HCT116 (cell line): ENCODE measurements around the gene ZCCHC24. TPM values are rescaled to one million over a fixed set of nuclear protein-coding genes. Genes with fewer than 3 reads are reported as not detected.

Experiments used
- ATAC-seq: fragments of 200-7000 bp; cut with Tn5 transposase; 2 replicates; pipeline ENCODE4 v1.9.1; 2020; ENCODE audit warnings: mild to moderate bottlenecking, moderate library complexity
- BruUV-seq: library from RNA; stranded (reverse); fragments of 400-500 nt; replicated peaks from 2 replicates; lab custom pipeline; 2021; lab: Mats Ljungman, UMichigan
- CTCF ChIA-PET: fragments of 300-600 bp; sonication (Branson Sonifier 250); formaldehyde crosslinking; loops from one replicate; lab custom pipeline; 2021; ENCODE audit warnings: antibody characterized with exemption; lab: Charles Lee
- POLR2A ChIA-PET: fragments of 300-600, 350-600 bp; sonication (Branson Sonifier 250); formaldehyde crosslinking; loops from one replicate; lab custom pipeline; 2021; ENCODE audit warnings: antibody characterized with exemption; lab: Charles Lee
- RAD21 ChIA-PET, 2 experiments: fragments of 300-600 bp; sonication (Branson Sonifier 250); formaldehyde crosslinking; loops; one replicate each; lab custom pipeline; 2023; ENCODE audit warnings: low total read pairs in 2 of 2; ENCODE audit not compliant: uncharacterized antibody in 2 of 2, unreplicated experiment in 2 of 2, low non-redundant PET in 1 of 2; lab: Charles Lee
- DNase-seq: peaks from one replicate; pipeline ENCODE4 v3.0.0-alpha.2; 2010; ENCODE audit warnings: low read depth, low spot score
- H2AFZ ChIP-seq: fragments of 200-600 bp; shearing (Covaris generic), sonication (generic); 2 replicates; pipeline ENCODE4 v1.6.1; 2017; ENCODE audit warnings: low read depth, mixed run types, mixed read lengths, antibody characterized with exemption, low read length; ENCODE audit not compliant: poor library complexity, severe bottlenecking
- H3K27ac ChIP-seq: 2 replicates; pipeline ENCODE4 v1.5.1; 2012; ENCODE audit warnings: low read depth, low read length
- H3K27me3 ChIP-seq: fragments of 200-600 bp; sonication (generic); 2 replicates; pipeline ENCODE4 v1.6.1; 2016; ENCODE audit warnings: mixed run types, low read length, mixed read lengths; ENCODE audit not compliant: insufficient read depth
- H3K36me3 ChIP-seq, 2 experiments: fragments of 200-500 bp in 1 of 2; fragments of 200-600 bp in 1 of 2; sonication (Bioruptor generic) in 1 of 2; sonication (generic) in 1 of 2; 2 replicates each; pipeline versions ENCODE4 v1.5.1 to v1.6.1; 2014 to 2016; ENCODE audit warnings: low read length in 2 of 2, inconsistent platforms in 1 of 2, mixed read lengths in 1 of 2, mixed run types in 1 of 2; ENCODE audit not compliant: insufficient read depth in 2 of 2, control insufficient read depth in 1 of 2
- H3K4me1 ChIP-seq, 2 experiments: fragments of 200-600 bp in 1 of 2; sonication (generic) in 1 of 2; 2 replicates each; pipeline versions ENCODE4 v1.5.1 to v1.6.1; 2012 to 2017; ENCODE audit warnings: low read length in 2 of 2, inconsistent platforms in 1 of 2, mild to moderate bottlenecking in 1 of 2, mixed read lengths in 1 of 2, mixed run types in 1 of 2, moderate library complexity in 1 of 2; ENCODE audit not compliant: insufficient read depth in 2 of 2, control insufficient read depth in 1 of 2
- H3K4me2 ChIP-seq: fragments of 200-600 bp; sonication (generic); 2 replicates; pipeline ENCODE4 v1.6.1; 2017; ENCODE audit warnings: mixed run types, low read length, mixed read lengths
- H3K4me3 ChIP-seq, 2 experiments: fragments of 200-600 bp in 1 of 2; sonication (generic) in 1 of 2; replicated peaks in 1 of 2; 2 replicates each; pipeline ENCODE4 v1.5.1; 2011 to 2016; ENCODE audit warnings: low read length in 2 of 2, control low read depth in 1 of 2, low read depth in 1 of 2, mild to moderate bottlenecking in 1 of 2, mixed read lengths in 1 of 2, mixed run types in 1 of 2
- H3K79me2 ChIP-seq: fragments of 200-600 bp; sonication (generic); 2 replicates; pipeline ENCODE4 v1.6.1; 2017; ENCODE audit warnings: mild to moderate bottlenecking, mixed run types, low read length, moderate library complexity, mixed read lengths; ENCODE audit not compliant: insufficient read depth
- H3K9ac ChIP-seq: fragments of 200-600 bp; sonication (generic); 2 replicates; pipeline ENCODE4 v1.6.1; 2016; ENCODE audit warnings: low read length, mixed read lengths
- H3K9me2 ChIP-seq: fragments of 200-600 bp; sonication (generic), shearing (Covaris generic); 2 replicates; pipeline ENCODE4 v1.6.1; 2017; ENCODE audit warnings: mixed run types, mild to moderate bottlenecking, moderate library complexity; ENCODE audit not compliant: insufficient read depth
- H3K9me3 ChIP-seq, 2 experiments: fragments of 200-500 bp in 1 of 2; fragments of 200-600 bp in 1 of 2; sonication (Bioruptor generic) in 1 of 2; sonication (generic) in 1 of 2; 2 replicates each; pipeline ENCODE4 v1.6.1; 2014 to 2017; ENCODE audit warnings: low read length in 2 of 2, mixed read lengths in 2 of 2, inconsistent platforms in 1 of 2, low read depth in 1 of 2, mild to moderate bottlenecking in 1 of 2, mixed run types in 1 of 2, moderate library complexity in 1 of 2; ENCODE audit not compliant: control insufficient read depth in 1 of 2, insufficient read depth in 1 of 2
- H4K20me1 ChIP-seq: fragments of 200-600 bp; sonication (generic), shearing (Covaris generic); 2 replicates; pipeline ENCODE4 v1.6.1; 2017; ENCODE audit warnings: mixed run types, mild to moderate bottlenecking, moderate library complexity; ENCODE audit not compliant: insufficient read depth
- CEBPB ChIP-seq: IDR thresholded peaks from 2 replicates; pipeline ENCODE4 v1.6.1; 2012; ENCODE audit warnings: low read depth
- EGR1 ChIP-seq: IDR thresholded peaks from 2 replicates; pipeline ENCODE4 v1.6.1; 2012; ENCODE audit warnings: low read depth
- POLR2AphosphoS5 ChIP-seq: IDR thresholded peaks from 2 replicates; pipeline ENCODE4 v1.6.1; 2011; ENCODE audit warnings: mild to moderate bottlenecking, low read depth, low read length, moderate library complexity
- SIN3A ChIP-seq: IDR thresholded peaks from 2 replicates; pipeline ENCODE4 v1.6.1; 2012; ENCODE audit warnings: low read depth
- SRF ChIP-seq: IDR thresholded peaks from 2 replicates; pipeline ENCODE4 v1.6.1; 2012; ENCODE audit warnings: low read depth
- YY1 ChIP-seq: IDR thresholded peaks from 2 replicates; pipeline ENCODE4 v1.6.1; 2011; ENCODE audit warnings: low read length, low read depth, moderate library complexity, mild to moderate bottlenecking; ENCODE audit not compliant: insufficient replicate concordance; ENCODE audit errors: extremely low read depth
- ZNF274 ChIP-seq: fragments of 200-500 bp; sonication (Bioruptor generic); IDR thresholded peaks from 2 replicates; pipeline ENCODE4 v1.6.1; 2014; ENCODE audit warnings: mild to moderate bottlenecking, low read depth, low read length, inconsistent platforms
- intact Hi-C: fragments of 100-400 bp; cut with micrococcal nuclease; formaldehyde crosslinking; loops from 2 replicates; pipeline ENCODE4 v1.10.0; 2022
- total RNA-seq: library from RNA; stranded (reverse); gene quantifications from one replicate; pipeline ENCODE4 v1.2.1, GENCODE V29; 2021; ENCODE audit not compliant: unreplicated experiment
- TF ChIP-seq, protein P1 (sequence below): IDR thresholded peaks from 2 replicates; pipeline ENCODE4 v1.6.1; 2012; ENCODE audit warnings: low read depth
- TF ChIP-seq, protein P2 (sequence below): IDR thresholded peaks from 2 replicates; pipeline ENCODE4 v1.6.1; 2012
- TF ChIP-seq, protein P3 (sequence below): IDR thresholded peaks from 2 replicates; pipeline ENCODE4 v1.6.1; 2011; ENCODE audit warnings: mild to moderate bottlenecking, low read length, moderate library complexity; ENCODE audit not compliant: insufficient replicate concordance; ENCODE audit errors: extremely low read depth
- TF ChIP-seq, protein P4 (sequence below): IDR thresholded peaks from 2 replicates; pipeline ENCODE4 v1.6.1; 2012

ZCCHC24 gene
- total RNA-seq, 1 experiment from 2014 or later = 7.0 TPM

DNA sequence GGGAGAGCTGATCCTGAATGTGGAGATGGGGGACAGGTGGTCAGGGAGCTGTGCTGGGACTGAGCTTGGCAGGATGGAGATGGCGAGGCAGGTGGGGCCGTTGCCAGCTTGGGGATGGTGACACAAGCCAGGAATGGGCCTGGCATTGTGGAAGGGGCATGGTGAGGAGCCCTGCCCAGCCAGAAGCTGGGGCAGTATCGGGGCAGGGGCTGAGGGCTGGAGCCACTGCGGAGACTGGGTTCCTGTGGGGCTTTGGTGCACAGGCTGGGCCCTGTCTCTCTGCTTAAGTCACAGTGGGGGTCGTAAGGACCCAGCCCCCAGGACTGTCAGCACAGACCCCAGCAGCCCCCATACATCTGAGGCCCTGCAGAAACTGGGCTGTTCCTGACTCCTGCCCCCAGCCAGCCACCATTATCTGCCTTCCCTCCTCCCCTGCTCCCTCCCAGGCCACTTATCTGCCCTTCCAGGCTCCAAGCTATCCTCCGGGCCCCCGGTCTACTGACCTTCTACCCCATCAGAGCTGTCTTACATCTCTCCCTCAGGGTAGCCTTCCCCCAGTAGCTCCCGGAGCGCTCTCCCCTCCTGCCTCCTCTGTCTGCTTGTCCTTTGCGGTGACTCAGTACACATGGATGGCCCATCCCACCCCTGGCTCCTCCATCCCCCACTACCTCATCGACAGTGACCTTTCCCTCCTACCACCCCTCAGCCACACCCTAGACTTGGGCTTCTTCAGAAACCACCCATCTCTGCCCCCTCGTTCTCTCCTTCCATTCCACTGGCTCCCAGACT, 54.0 kb downstream of the ZCCHC24 start:
- no peak for ATAC-seq
- no peak for DNase-seq
- Histone ChIP-seq H3K9me2 (no peaks in the 10 kb centered on the region), H3K9ac (no peak overlapping the region), H3K27me3 (no peaks in the 10 kb centered on the region), H3K4me1 (no peaks in the 10 kb centered on the region), H4K20me1 (no peaks in the 10 kb centered on the region), H2AFZ (no peak overlapping the region), H3K4me3 (no peak overlapping the region)
- POLR2A ChIA-PET = no interaction called here
- RAD21 ChIA-PET = no interaction called here
- CTCF ChIA-PET = no interaction called here
- TF ChIP-seq, protein P1, sequence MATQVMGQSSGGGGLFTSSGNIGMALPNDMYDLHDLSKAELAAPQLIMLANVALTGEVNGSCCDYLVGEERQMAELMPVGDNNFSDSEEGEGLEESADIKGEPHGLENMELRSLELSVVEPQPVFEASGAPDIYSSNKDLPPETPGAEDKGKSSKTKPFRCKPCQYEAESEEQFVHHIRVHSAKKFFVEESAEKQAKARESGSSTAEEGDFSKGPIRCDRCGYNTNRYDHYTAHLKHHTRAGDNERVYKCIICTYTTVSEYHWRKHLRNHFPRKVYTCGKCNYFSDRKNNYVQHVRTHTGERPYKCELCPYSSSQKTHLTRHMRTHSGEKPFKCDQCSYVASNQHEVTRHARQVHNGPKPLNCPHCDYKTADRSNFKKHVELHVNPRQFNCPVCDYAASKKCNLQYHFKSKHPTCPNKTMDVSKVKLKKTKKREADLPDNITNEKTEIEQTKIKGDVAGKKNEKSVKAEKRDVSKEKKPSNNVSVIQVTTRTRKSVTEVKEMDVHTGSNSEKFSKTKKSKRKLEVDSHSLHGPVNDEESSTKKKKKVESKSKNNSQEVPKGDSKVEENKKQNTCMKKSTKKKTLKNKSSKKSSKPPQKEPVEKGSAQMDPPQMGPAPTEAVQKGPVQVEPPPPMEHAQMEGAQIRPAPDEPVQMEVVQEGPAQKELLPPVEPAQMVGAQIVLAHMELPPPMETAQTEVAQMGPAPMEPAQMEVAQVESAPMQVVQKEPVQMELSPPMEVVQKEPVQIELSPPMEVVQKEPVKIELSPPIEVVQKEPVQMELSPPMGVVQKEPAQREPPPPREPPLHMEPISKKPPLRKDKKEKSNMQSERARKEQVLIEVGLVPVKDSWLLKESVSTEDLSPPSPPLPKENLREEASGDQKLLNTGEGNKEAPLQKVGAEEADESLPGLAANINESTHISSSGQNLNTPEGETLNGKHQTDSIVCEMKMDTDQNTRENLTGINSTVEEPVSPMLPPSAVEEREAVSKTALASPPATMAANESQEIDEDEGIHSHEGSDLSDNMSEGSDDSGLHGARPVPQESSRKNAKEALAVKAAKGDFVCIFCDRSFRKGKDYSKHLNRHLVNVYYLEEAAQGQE = no peak
- TF ChIP-seq, protein P2, sequence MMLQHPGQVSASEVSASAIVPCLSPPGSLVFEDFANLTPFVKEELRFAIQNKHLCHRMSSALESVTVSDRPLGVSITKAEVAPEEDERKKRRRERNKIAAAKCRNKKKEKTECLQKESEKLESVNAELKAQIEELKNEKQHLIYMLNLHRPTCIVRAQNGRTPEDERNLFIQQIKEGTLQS = no peak
- TF ChIP-seq EGR1 = no peak
- no peak for TF ChIP-seq YY1
- TF ChIP-seq, protein P3, sequence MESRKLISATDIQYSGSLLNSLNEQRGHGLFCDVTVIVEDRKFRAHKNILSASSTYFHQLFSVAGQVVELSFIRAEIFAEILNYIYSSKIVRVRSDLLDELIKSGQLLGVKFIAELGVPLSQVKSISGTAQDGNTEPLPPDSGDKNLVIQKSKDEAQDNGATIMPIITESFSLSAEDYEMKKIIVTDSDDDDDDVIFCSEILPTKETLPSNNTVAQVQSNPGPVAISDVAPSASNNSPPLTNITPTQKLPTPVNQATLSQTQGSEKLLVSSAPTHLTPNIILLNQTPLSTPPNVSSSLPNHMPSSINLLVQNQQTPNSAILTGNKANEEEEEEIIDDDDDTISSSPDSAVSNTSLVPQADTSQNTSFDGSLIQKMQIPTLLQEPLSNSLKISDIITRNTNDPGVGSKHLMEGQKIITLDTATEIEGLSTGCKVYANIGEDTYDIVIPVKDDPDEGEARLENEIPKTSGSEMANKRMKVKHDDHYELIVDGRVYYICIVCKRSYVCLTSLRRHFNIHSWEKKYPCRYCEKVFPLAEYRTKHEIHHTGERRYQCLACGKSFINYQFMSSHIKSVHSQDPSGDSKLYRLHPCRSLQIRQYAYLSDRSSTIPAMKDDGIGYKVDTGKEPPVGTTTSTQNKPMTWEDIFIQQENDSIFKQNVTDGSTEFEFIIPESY = no peak
- TF ChIP-seq SRF = no peak
- TF ChIP-seq POLR2AphosphoS5 = no peak
- no peak for TF ChIP-seq SIN3A
- TF ChIP-seq, protein P4, sequence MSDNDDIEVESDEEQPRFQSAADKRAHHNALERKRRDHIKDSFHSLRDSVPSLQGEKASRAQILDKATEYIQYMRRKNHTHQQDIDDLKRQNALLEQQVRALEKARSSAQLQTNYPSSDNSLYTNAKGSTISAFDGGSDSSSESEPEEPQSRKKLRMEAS = no peak
- no peak for TF ChIP-seq ZNF274
- TF ChIP-seq CEBPB = no peak
- TF ChIP-seq, all 23 proteins: peak for 0
- BruUV-seq = no TSS peak
- intact Hi-C loops = no loop called here
- H3K4me2 ChIP-seq = no peak overlapping the region
- H3K79me2 ChIP-seq = no peaks in the 10 kb centered on the region
- H3K36me3 ChIP-seq = no peaks in the 10 kb centered on the region
- no peak overlapping the region for H3K27ac ChIP-seq
- H3K9me3 ChIP-seq = no peaks in the 10 kb centered on the region
